GM23248 (cell line): ENCODE data around the gene TADA2A.

Experiments used
- EZH2 ChIP-seq: fragments of 200-600 bp; sonication (generic); IDR thresholded peaks from 2 replicates; pipeline ENCODE4 v1.6.1; 2018; ENCODE audit warnings: antibody characterized with exemption, mild to moderate bottlenecking; ENCODE audit not compliant: insufficient read depth, poor library complexity, severe bottlenecking
- EZH2phosphoT487 ChIP-seq: fragments of 200-600 bp; sonication (generic); IDR thresholded peaks from 2 replicates; pipeline ENCODE4 v1.6.1; 2018; ENCODE audit warnings: antibody characterized with exemption, moderate library complexity, mild to moderate bottlenecking, low read depth; ENCODE audit not compliant: insufficient read depth

GRCh38 chr17:37382056-37382455, 24.6 kb upstream of the TADA2A start:
- TF ChIP-seq EZH2 = no peak
- TF ChIP-seq EZH2phosphoT487 = no peak
